Esophagus (tissue), 2 donors: ENCODE measurements around the gene PREX1. TPM values are rescaled to one million over a fixed set of nuclear protein-coding genes. Genes with fewer than 3 reads are reported as not detected.
"Not testable (repeated sequence)": the region's sequence is repeated elsewhere in the genome, so short reads cannot be mapped to it uniquely, and the experiment has no call there.

Experiments used
- H3K27ac ChIP-seq, 2 donors: one replicate each; pipeline ENCODE4 v1.5.1; 2013; ENCODE audit warnings: low read depth in 2 of 2, mild to moderate bottlenecking in 2 of 2, inconsistent platforms in 1 of 2, low read length in 1 of 2, moderate library complexity in 1 of 2
- H3K27me3 ChIP-seq, 2 donors: one replicate each; pipeline ENCODE4 v1.6.1; 2013; ENCODE audit warnings: low read length in 2 of 2, control low read depth in 1 of 2, mild to moderate bottlenecking in 1 of 2; ENCODE audit not compliant: insufficient read depth in 2 of 2, control insufficient read depth in 1 of 2
- H3K36me3 ChIP-seq, 2 donors: one replicate each; pipeline ENCODE4 v1.6.1; 2013; ENCODE audit warnings: low read length in 1 of 2; ENCODE audit not compliant: control insufficient read depth in 2 of 2, insufficient read depth in 2 of 2
- H3K4me1 ChIP-seq, 2 donors: one replicate each; pipeline ENCODE4 v1.6.1; 2013; ENCODE audit warnings: low read length in 1 of 2; ENCODE audit not compliant: control insufficient read depth in 2 of 2, insufficient read depth in 2 of 2
- H3K4me3 ChIP-seq, 2 donors: one replicate each; pipeline ENCODE4 v1.5.1; 2013; ENCODE audit warnings: low read length in 2 of 2, mild to moderate bottlenecking in 2 of 2, low read depth in 1 of 2, moderate library complexity in 1 of 2
- H3K9me3 ChIP-seq, 2 donors: one replicate each; pipeline ENCODE4 v1.6.1; 2013; ENCODE audit warnings: mild to moderate bottlenecking in 2 of 2, low read depth in 1 of 2, low read length in 1 of 2, moderate library complexity in 1 of 2; ENCODE audit not compliant: control insufficient read depth in 2 of 2, insufficient read depth in 1 of 2
- WGBS, 2 donors: extraction: QIAGEN DNeasy Blood & Tissue Kit; methylation state at CpG; one replicate each; pipeline ENCODE4 v1.1.7; 2013; 5-methylcytosine and 5-hydroxymethylcytosine counted together
- polyA plus RNA-seq, 2 donors: library from polyadenylated mRNA; stranded (reverse); fragments of 200-250 nt; gene quantifications; one replicate each; pipeline ENCODE4 v1.2.3, GENCODE V29; 2013
- donor health status: healthy with polysubstance abuse.
- donor health status: Bipolar disorder and iron deficiency.

The PREX1 gene
- polyA plus RNA-seq, 2 donors: 2.5 to 3.0 TPM

GRCh38 chr20:48763216-48763914 is 64.4 kb downstream of the PREX1 start:
- Histone ChIP-seq H3K9me3 (no peaks in the 10 kb centered on the region), H3K27me3 (no peaks in the 10 kb centered on the region), H3K36me3 (no peaks in the 10 kb centered on the region), H3K27ac (no peak overlapping the region), H3K4me1 (peaks cover 0 to 9% of the 10 kb centered on the region in 2 donors), H3K4me3 (no peak overlapping the region)
- WGBS, 2 donors: 77 to 79% methylated on average over 13 of the region's 13 CpGs

DNA sequence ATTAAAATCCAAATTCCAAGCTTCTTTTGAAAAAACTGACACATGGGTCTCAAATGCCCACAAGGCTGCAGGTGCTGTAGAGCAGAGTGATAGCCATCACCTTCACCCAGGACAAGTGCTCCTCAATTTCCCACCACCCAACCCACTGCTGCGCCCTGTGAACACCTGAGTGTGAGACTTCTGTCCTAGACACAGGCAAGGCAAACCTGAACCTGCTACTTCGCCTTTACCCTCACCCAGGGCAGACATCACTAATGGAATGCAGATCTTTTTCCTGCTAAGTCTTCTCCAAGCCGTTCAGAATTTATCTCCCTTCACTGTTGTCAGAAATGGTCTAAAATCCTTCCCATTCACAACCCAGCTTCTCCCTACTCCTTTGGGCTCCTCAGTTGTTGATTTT is 65.9 kb downstream of the PREX1 start:
- 83 to 88% methylated on average over 3 of the region's 3 CpGs for WGBS, 2 donors
- peaks cover 0 to 11% of the 10 kb centered on the region in 2 donors for H3K4me1 ChIP-seq

GRCh38 chr20:48761023-48761785 is 66.6 kb downstream of the PREX1 start:
- 71 to 74% methylated on average over 12 of the region's 12 CpGs for WGBS, 2 donors
- Histone ChIP-seq H3K27me3 (no peaks in the 10 kb centered on the region), H3K36me3 (no peaks in the 10 kb centered on the region), H3K9me3 (no peaks in the 10 kb centered on the region), H3K4me1 (peaks cover 0 to 8% of the 10 kb centered on the region in 2 donors), H3K27ac (peak overlapping the region; percentile 47 to 64), H3K4me3 (no peak overlapping the region)

More for the DNA sequence above, 65.9 kb downstream of the PREX1 start:
- H3K9me3 ChIP-seq: no peaks in the 10 kb centered on the region
- H3K36me3 ChIP-seq: no peaks in the 10 kb centered on the region
- H3K27me3 ChIP-seq: no peaks in the 10 kb centered on the region
- no peak overlapping the region for H3K4me3 ChIP-seq
- H3K27ac ChIP-seq: peak overlapping the region; percentile 3 to 40

DNA sequence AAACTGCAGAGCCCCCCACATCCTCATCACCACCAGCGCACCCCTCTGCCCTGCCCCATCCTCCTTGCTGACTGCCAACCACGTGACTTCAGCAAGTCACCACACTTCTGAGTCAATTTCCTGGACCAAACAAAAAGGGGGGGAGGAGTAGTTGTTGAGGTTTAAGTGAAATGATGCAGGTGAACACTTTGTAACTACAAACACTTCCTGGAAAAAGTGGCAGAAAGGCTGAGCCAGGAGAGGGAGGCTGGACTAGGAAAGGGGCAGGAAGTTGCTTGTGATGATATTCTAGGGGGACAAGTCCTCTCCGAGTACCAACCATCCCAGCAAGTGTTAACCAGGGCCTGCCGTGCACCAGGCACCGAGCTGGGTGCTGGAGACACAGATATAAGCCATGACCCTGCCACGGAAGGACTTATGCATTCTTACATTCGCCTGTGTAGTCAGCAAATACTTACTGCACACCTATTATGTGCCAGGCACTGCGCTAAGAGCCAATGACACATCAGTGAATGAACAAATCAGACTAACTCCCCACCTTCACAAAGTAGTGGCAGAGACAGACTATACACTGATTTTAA is 67.3 kb downstream of the PREX1 start:
- H3K27ac ChIP-seq: peak overlapping the region; percentile 47
- no peaks in the 10 kb centered on the region for H3K9me3 ChIP-seq
- H3K4me1 ChIP-seq: peaks cover 0 to 7% of the 10 kb centered on the region in 2 donors
- WGBS, 2 donors: 51 to 61% methylated on average over 8 of the region's 8 CpGs
- no peaks in the 10 kb centered on the region for H3K36me3 ChIP-seq
- H3K27me3 ChIP-seq: no peaks in the 10 kb centered on the region
- no peak overlapping the region for H3K4me3 ChIP-seq

GRCh38 chr20:48759631-48760245 is 68.1 kb downstream of the PREX1 start:
- Histone ChIP-seq H3K9me3 (no peaks in the 10 kb centered on the region), H3K4me3 (no peak overlapping the region), H3K36me3 (no peaks in the 10 kb centered on the region), H3K4me1 (peaks cover 0 to 7% of the 10 kb centered on the region in 2 donors), H3K27me3 (no peaks in the 10 kb centered on the region), H3K27ac (no peak overlapping the region)
- 78 to 79% methylated on average over 7 of the region's 7 CpGs for WGBS, 2 donors

DNA sequence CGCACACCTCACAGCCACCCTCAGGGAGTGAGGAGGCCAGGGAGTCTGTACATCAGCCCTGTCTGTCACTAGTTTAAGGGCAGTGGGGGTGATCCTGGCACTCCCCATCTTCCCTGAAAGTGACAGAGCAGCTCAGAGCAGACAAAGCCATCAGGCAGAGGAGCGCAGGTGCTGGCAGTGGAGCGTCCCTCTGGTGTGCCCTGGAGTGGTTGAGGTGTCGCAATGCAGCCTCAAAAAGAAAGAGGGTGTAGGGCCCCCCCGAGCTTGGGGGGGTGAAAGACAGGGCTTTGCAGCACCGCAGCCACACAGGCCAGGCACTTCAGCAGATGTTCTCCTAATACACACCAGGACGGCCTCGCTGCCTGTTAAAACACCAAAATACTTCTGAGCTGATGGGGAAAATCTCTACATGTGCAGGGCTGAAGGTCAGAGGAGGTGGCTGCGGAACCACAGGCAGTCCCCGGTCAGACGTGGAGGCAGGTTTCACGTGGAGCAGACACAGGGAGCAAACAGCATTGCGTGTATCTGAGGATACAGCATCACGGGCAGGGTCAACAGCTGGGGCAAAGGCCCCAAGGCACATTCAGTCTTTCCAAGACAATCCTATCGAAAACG is 69.5 kb downstream of the PREX1 start:
- 59 to 68% methylated on average over 16 of the region's 16 CpGs for WGBS, 2 donors
- no peaks in the 10 kb centered on the region for H3K36me3 ChIP-seq
- H3K27me3 ChIP-seq: no peaks in the 10 kb centered on the region
- H3K4me3 ChIP-seq: no peak overlapping the region
- H3K4me1 ChIP-seq: peaks cover 0 to 7% of the 10 kb centered on the region in 2 donors
- H3K27ac ChIP-seq: no peak overlapping the region
- H3K9me3 ChIP-seq: no peaks in the 10 kb centered on the region

GRCh38 chr20:48756774-48757173 is 71.0 kb downstream of the PREX1 start:
- H3K27ac ChIP-seq, H3K36me3 ChIP-seq, H3K4me3 ChIP-seq, H3K27me3 ChIP-seq, H3K4me1 ChIP-seq, H3K9me3 ChIP-seq: not testable (repeated sequence)
- WGBS, 2 donors: 83 to 84% methylated on average over 6 of the region's 6 CpGs

GRCh38 chr20:48754292-48754691 is 73.5 kb downstream of the PREX1 start:
- WGBS, 2 donors: 71 to 75% methylated on average over 8 of the region's 8 CpGs
- H3K27me3 ChIP-seq: no peaks in the 10 kb centered on the region
- H3K4me1 ChIP-seq: peaks cover 0 to 8% of the 10 kb centered on the region in 2 donors
- H3K36me3 ChIP-seq: no peaks in the 10 kb centered on the region
- H3K4me3 ChIP-seq: no peak overlapping the region
- H3K9me3 ChIP-seq: no peaks in the 10 kb centered on the region
- no peak overlapping the region for H3K27ac ChIP-seq

- Histone ChIP-seq H3K36me3 (no peaks in the 10 kb centered on the region), H3K27ac (no peak overlapping the region), H3K27me3 (no peaks in the 10 kb centered on the region), H3K4me1 (peaks cover 0 to 5% of the 10 kb centered on the region in 2 donors), H3K4me3 (no peak overlapping the region), H3K9me3 (no peaks in the 10 kb centered on the region)
- WGBS, 2 donors: 90% methylated on average over 6 of the region's 6 CpGs
These were observed 74.8 kb downstream of the PREX1 start for GRCh38 chr20:48752963-48753362.
